ENCODE measurements around the gene POLD1.

POLD1 gene

DNA sequence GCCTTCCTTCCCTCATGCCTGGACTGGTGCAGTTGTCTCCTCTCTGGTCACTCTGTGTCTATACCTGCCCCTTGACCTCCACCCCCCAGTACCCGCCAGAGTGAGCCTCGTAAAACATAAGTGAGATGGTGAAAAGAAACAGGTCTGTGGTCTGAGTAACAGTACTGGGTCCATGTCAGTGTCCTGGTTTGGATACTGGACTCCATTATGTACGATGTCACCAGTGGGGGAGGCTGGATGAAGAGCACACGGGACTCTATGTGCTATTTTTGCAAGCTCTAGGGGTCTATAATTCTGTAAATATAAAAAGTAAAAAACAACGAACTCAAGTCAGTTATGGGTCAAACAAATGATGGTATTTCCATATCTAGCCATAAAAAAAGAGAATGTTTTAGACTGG, 62.9 kb downstream of the POLD1 start:
- H4K20me1 ChIP-seq (ENCODE audit: insufficient read depth, low read length) = no peaks in the 10 kb centered on the region
- H3K4me1 ChIP-seq (ENCODE audit: insufficient read depth, low read length, severe bottlenecking) = no peaks in the 10 kb centered on the region
- no peak overlapping the region for H3K4me2 ChIP-seq (ENCODE audit: low read length)
- no peaks in the 10 kb centered on the region for H3F3A ChIP-seq (ENCODE audit: insufficient read depth, low read length)
- H3K36me3 ChIP-seq (ENCODE audit: insufficient read depth, low read length) = no peaks in the 10 kb centered on the region
- H3K27me3 ChIP-seq (ENCODE audit: insufficient read depth, low read length) = 0 out of 2 replicates have a peak, but pooled peaks cover 3% of the 10 kb centered on the region
- H3K9me2 ChIP-seq (ENCODE audit: low read depth, low read length) = no peaks in the 10 kb centered on the region
- no peak overlapping the region for H3K9ac ChIP-seq (ENCODE audit: low read length)
- no peak for TF ChIP-seq EZH2 (IDR thresholded peaks at IDR 0.05; ENCODE audit: borderline replicate concordance, low read length)
- TF ChIP-seq, protein P1, sequence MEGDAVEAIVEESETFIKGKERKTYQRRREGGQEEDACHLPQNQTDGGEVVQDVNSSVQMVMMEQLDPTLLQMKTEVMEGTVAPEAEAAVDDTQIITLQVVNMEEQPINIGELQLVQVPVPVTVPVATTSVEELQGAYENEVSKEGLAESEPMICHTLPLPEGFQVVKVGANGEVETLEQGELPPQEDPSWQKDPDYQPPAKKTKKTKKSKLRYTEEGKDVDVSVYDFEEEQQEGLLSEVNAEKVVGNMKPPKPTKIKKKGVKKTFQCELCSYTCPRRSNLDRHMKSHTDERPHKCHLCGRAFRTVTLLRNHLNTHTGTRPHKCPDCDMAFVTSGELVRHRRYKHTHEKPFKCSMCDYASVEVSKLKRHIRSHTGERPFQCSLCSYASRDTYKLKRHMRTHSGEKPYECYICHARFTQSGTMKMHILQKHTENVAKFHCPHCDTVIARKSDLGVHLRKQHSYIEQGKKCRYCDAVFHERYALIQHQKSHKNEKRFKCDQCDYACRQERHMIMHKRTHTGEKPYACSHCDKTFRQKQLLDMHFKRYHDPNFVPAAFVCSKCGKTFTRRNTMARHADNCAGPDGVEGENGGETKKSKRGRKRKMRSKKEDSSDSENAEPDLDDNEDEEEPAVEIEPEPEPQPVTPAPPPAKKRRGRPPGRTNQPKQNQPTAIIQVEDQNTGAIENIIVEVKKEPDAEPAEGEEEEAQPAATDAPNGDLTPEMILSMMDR (IDR thresholded peaks at IDR 0.05; ENCODE audit: low read length) = no peak
- H2AFZ ChIP-seq (ENCODE audit: low read length) = no peak overlapping the region
- no peak overlapping the region for H3K27ac ChIP-seq (ENCODE audit: low read depth, low read length, poor library complexity, severe bottlenecking)
- H3K79me2 ChIP-seq (ENCODE audit: insufficient read depth, low read length) = no peaks in the 10 kb centered on the region
- H3K9me3 ChIP-seq (ENCODE audit: low read length) = no peaks in the 10 kb centered on the region
- H3K4me3 ChIP-seq (ENCODE audit: low read depth, low read length, poor library complexity, severe bottlenecking) = no peak overlapping the region

DNA sequence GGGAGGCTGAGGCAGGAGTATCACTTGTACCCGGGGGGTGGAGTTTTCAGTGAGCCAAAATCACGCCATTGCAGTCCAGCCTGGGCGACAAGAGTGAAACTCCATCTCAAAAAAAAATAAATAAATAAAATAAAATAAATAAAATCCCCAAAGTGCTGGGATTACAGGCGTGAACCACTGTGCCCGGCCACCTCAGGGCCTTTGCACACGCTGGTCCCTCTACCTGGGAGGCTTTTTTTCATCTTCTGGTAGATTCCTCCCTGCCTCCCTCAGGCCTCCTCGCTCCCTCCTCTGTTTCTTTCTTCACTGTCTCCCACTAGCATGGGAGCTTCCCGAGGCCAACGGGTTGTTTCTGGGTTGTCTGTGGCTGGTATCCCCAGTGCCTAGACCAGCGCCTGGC, 63.6 kb downstream of the POLD1 start:
- no peak overlapping the region for H3K4me2 ChIP-seq (ENCODE audit: low read length)
- no peaks in the 10 kb centered on the region for H3K4me1 ChIP-seq (ENCODE audit: insufficient read depth, low read length, severe bottlenecking)
- no peaks in the 10 kb centered on the region for H3K9me3 ChIP-seq (ENCODE audit: low read length)
- no peaks in the 10 kb centered on the region for H3K9me2 ChIP-seq (ENCODE audit: low read depth, low read length)
- no peak for TF ChIP-seq EZH2 (IDR thresholded peaks at IDR 0.05; ENCODE audit: borderline replicate concordance, low read length)
- TF ChIP-seq, protein P1 (IDR thresholded peaks at IDR 0.05; ENCODE audit: low read length) = no peak
- no peaks in the 10 kb centered on the region for H3F3A ChIP-seq (ENCODE audit: insufficient read depth, low read length)
- H3K27me3 ChIP-seq (ENCODE audit: insufficient read depth, low read length) = 0 out of 2 replicates have a peak, but pooled peaks cover 3% of the 10 kb centered on the region
- no peak overlapping the region for H3K9ac ChIP-seq (ENCODE audit: low read length)
- H3K4me3 ChIP-seq (ENCODE audit: low read depth, low read length, poor library complexity, severe bottlenecking) = no peak overlapping the region
- no peak overlapping the region for H2AFZ ChIP-seq (ENCODE audit: low read length)
- H3K79me2 ChIP-seq (ENCODE audit: insufficient read depth, low read length) = no peaks in the 10 kb centered on the region
- no peaks in the 10 kb centered on the region for H4K20me1 ChIP-seq (ENCODE audit: insufficient read depth, low read length)
- no peak overlapping the region for H3K27ac ChIP-seq (ENCODE audit: low read depth, low read length, poor library complexity, severe bottlenecking)
- no peaks in the 10 kb centered on the region for H3K36me3 ChIP-seq (ENCODE audit: insufficient read depth, low read length)

DNA sequence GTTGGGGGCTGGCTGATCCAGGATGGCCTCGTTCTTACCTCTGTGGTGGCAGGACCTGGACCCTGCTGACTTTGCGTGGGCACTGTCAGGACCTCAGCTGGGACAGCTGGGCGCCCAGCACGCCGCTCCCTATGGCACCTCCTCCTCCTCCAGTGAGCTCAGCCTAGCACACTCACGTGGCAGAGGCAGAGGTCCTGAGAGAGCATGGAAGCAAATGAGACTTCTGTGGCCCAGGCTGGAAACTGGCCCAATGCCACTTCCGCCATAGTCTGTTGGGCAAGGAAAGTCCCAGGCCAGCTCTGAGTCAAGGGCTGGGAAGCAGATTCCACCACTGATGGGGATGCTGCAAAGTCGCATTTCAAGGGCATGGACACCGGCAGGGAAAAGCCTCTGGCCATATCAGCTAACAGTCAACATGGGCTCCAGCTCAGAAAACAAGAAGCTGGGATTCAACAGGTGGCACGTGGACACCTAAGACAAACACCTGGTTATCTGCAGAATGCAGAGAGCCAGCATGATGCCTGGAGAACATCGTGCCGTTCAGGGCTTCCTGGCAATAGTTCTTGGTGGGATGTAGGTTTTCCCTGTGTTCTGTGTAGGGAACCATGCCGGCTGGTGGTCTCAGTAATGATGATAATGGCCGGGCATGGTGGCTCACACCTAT, 65.2 kb downstream of the POLD1 start:
- Histone ChIP-seq H3K27me3 (ENCODE audit: insufficient read depth, low read length) (no peaks in the 10 kb centered on the region), H2AFZ (ENCODE audit: low read length) (no peak overlapping the region), H3K4me1 (ENCODE audit: insufficient read depth, low read length, severe bottlenecking) (no peaks in the 10 kb centered on the region), H3K4me3 (ENCODE audit: low read depth, low read length, poor library complexity, severe bottlenecking) (no peak overlapping the region), H3K36me3 (ENCODE audit: insufficient read depth, low read length) (no peaks in the 10 kb centered on the region), H3K4me2 (ENCODE audit: low read length) (no peak overlapping the region), H3K79me2 (ENCODE audit: insufficient read depth, low read length) (no peaks in the 10 kb centered on the region), H3K9me3 (ENCODE audit: low read length) (no peaks in the 10 kb centered on the region), H4K20me1 (ENCODE audit: insufficient read depth, low read length) (no peaks in the 10 kb centered on the region), H3K9me2 (ENCODE audit: low read depth, low read length) (no peaks in the 10 kb centered on the region), H3F3A (ENCODE audit: insufficient read depth, low read length) (no peaks in the 10 kb centered on the region), H3K9ac (ENCODE audit: low read length) (no peak overlapping the region), H3K27ac (ENCODE audit: low read depth, low read length, poor library complexity, severe bottlenecking) (no peak overlapping the region)
- TF ChIP-seq EZH2 (IDR thresholded peaks at IDR 0.05; ENCODE audit: borderline replicate concordance, low read length) = no peak
- TF ChIP-seq, protein P1 (IDR thresholded peaks at IDR 0.05; ENCODE audit: low read length) = no peak
